A549 treated with CpdA at 1 μM for 4 hours (cell line): Measurements from ENCODE around the gene ITIH5. TPM values are rescaled to one million over a fixed set of nuclear protein-coding genes. Genes with fewer than 3 reads are reported as not detected.

ENCODE experiments used
- total RNA-seq: library from RNA; stranded (reverse); fragments of 200-300 nt; extraction: Qiagen RNA extraction; gene quantifications from 5 replicates; pipeline ENCODE4 v1.2.3, GENCODE V29; 2022; ENCODE audit warnings: low read depth

Gene ITIH5
- 0.02 to 0.37 TPM (median 0.08 TPM) in 5 replicates for total RNA-seq

DNA sequence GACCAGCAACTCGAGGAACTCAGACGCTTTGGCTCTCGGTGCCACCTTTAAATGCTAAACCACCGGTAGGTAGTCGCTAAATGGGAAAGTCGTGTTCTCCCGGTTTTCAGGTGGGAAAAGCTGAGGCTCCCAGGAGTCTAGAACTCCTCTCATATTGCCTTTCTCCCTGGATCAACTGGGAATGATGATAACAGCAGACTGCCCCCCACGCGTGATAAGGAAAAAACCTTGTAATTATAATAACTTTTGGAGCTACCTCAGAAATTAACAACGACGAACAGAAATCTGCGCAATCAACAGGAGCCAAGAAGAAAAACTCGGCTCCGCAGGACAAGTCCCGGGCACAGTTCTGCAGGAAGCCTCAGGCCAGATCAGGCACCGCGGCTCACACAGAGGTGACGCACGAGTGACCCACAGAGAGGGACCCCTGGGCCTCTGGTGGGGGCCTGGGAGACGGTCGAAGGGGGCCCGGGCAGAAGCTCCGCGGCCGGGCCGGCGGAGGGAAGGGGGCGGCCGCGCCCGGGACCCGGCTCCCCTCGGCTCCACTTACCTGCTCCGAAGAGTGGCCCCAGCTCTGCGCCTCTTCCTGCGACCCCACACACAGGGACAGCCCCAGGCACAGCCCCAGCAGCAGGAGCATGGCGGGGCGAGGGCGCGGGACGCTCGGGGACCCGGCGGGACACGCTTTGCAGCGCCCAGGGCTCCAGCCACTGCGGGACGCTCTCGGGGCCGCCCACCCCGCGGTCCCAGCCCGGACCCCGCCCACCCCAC is at the start of gene ITIH5:
TSS of gene ITIH5 (minus strand) at position 714 of the 771 bp plus-strand sequence. CDS start at position 640, 74 bp downstream.

GRCh38 chr10:7703140-7703539 is 36.4 kb upstream of the ITIH5 start, which contains the start of gene ITIH2:
Gene ITIH2, plus strand, starts transcription at chr10:7703316. Its CDS starts 119 bp downstream, at chr10:7703435.

Other genes starting within 250 kb of the ITIH5 start
- gene ITIH2, start 36.4 kb upstream of the ITIH5 start, total RNA-seq: 0.27 to 0.47 TPM (median 0.41 TPM) in 4 of 5 replicates, not detected in the other
- gene KIN, start 121.0 kb upstream of the ITIH5 start, total RNA-seq: 12.0 to 15.1 TPM (median 12.6 TPM) in 5 replicates
- gene ATP5F1C, start 121.2 kb upstream of the ITIH5 start, total RNA-seq: 275 to 321 TPM (median 290 TPM) in 5 replicates
- gene TAF3, start 151.5 kb upstream of the ITIH5 start, total RNA-seq: 7.8 to 9.7 TPM (median 8.6 TPM) in 5 replicates